MG63 (cell line): ENCODE data around the gene ASAH2. TPM values are rescaled to one million over a fixed set of nuclear protein-coding genes. Genes with fewer than 3 reads are reported as not detected.
"Not testable (repeated sequence)": the region's sequence is repeated elsewhere in the genome, so short reads cannot be mapped to it uniquely, and the experiment has no call there.

ENCODE experiments used
- DNase-seq: peaks from one replicate; pipeline ENCODE4 v3.0.0-alpha.2; 2020
- H3K27me3 ChIP-seq: fragments of 250-450 bp; sonication (Bioruptor Pico); 2 replicates; pipeline ENCODE4 v1.5.1; 2020; ENCODE audit warnings: mild to moderate bottlenecking, moderate library complexity
- H3K36me3 ChIP-seq: fragments of 250-450 bp; sonication (Bioruptor Pico); 2 replicates; pipeline ENCODE4 v1.5.1; 2020; ENCODE audit warnings: mild to moderate bottlenecking, moderate library complexity
- H3K4me3 ChIP-seq: fragments of 250-450 bp; sonication (Bioruptor Pico); 2 replicates; pipeline ENCODE4 v1.5.1; 2020; ENCODE audit warnings: mild to moderate bottlenecking, moderate library complexity
- H3K9me3 ChIP-seq: fragments of 250-450 bp; sonication (Bioruptor Pico); 2 replicates; pipeline ENCODE4 v1.5.1; 2020; ENCODE audit warnings: mild to moderate bottlenecking, moderate library complexity
- total RNA-seq: library from RNA; depleted of rRNA; stranded (reverse); fragments of >200 nt; shearing (Covaris generic); gene quantifications from 2 replicates; pipeline ENCODE4 v1.2.3, GENCODE V29; 2014; ENCODE audit warnings: low replicate concordance

ASAH2 gene
- total RNA-seq, 1 experiment from 2014 or later = 0.76 TPM

DNA sequence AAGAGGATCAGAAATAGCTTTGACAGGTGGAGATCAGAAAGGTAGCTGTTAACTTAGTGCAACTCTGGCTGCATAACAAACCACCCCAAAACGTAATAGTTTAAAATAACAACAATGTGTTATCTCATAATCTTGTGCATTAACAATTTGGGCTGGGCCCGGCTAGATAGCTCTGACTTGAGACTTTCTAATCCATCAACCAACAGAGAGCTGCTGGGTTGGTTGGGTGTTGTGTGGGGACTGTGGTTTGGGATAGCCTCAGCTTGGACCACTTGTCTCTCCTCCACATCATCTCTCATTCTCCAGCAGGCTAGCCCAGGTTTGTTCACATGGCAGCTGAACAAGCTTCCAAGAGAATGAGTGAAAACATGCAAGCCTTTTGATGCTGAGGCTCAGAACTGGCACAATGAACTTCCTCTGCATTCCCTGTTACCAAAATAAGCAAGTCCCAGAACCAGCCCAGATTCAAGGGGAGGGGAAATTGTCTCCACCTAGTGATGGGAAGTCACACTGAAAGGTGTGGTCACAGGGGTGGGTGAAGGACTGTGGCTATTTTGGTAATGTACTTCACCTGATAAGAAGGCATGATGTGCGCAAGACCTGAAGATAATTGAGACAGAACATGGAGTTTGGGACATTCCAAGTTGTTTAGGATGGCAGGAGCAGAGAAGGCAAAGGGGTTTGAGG is 20.4 kb upstream of the ASAH2 start:
- no peaks in the 10 kb centered on the region for H3K27me3 ChIP-seq
- no peaks in the 10 kb centered on the region for H3K9me3 ChIP-seq
- DNase-seq = no peak
- H3K4me3 ChIP-seq = no peak overlapping the region
- no peaks in the 10 kb centered on the region for H3K36me3 ChIP-seq

DNA sequence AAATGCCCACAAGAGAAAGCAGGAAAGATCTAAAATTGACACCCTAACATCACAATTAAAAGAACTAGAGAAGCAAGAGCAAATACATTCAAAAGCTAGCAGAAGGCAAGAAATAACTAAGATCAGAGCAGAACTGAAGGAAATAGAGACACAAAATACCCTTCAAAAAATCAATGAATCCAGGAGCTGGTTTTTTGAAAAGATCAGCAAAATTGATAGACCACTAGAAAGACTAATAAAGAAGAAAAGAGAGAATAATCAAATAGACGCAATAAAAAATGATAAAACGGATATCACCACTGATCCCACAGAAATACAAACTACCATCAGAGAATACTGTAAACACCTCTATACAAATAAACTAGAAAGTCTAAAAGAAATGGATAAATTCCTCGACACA is 16.6 kb upstream of the ASAH2 start:
- H3K4me3 ChIP-seq, H3K27me3 ChIP-seq, DNase-seq, H3K36me3 ChIP-seq, H3K9me3 ChIP-seq: not testable (repeated sequence)

- not testable (repeated sequence) for DNase-seq, H3K27me3 ChIP-seq, H3K36me3 ChIP-seq, H3K9me3 ChIP-seq, H3K4me3 ChIP-seq
Observed at GRCh38 chr10:50262625-50263024, 11.3 kb upstream of the ASAH2 start.

DNA sequence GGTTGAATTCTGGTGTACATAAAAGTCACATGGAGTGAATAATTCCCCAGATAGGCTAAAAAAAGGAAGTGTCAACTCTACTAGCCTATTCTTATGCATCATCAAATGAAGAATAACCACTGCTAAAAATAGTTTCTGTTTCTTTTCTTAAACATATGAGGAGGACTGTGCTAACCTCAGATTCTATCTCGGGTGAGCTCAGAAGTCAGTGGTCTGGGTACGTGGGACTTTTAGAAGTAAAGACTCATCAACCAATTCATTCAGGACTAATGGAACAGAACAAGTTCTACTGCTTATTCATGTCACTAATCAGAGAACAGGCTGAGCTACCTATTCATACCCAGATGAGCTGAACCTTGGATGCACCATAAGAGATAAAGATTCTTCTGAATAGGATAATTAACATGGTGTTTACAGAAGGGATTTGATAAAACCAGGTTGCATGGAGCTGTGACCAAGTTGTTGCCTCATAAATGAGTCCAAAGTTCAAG is 9.5 kb upstream of the ASAH2 start:
- no peak for DNase-seq
- Histone ChIP-seq H3K4me3 (no peak overlapping the region), H3K27me3 (peaks cover 5% of the 10 kb centered on the region), H3K9me3 (no peaks in the 10 kb centered on the region), H3K36me3 (no peaks in the 10 kb centered on the region)

DNA sequence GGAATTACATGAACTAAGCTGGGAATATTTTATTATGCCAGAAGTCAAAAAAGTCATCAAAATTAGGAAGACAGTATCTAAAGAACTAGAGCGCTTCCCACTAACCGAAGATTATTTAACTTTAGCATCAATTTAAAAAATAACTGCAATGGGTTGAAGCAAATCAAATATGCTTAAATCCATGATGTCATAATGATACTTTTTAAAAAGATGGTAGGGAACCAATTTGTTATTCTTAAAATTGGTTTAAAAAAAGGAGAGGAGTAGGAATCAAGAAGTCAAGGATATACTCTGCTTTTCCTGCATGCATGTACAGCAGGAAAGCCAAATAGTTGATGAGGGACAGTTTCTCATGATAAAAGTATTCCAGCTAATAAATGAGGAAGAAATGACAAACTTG is 3.2 kb upstream of the ASAH2 start:
- H3K36me3 ChIP-seq = no peaks in the 10 kb centered on the region
- H3K9me3 ChIP-seq = no peaks in the 10 kb centered on the region
- DNase-seq = no peak
- no peak overlapping the region for H3K4me3 ChIP-seq
- H3K27me3 ChIP-seq = peaks cover 14% of the 10 kb centered on the region

GRCh38 chr10:50250096-50250854 is 1.0 kb downstream of the ASAH2 start:
- DNase-seq = no peak
- Histone ChIP-seq H3K4me3 (no peak overlapping the region), H3K27me3 (peaks cover 9% of the 10 kb centered on the region), H3K36me3 (no peaks in the 10 kb centered on the region), H3K9me3 (no peaks in the 10 kb centered on the region)

DNA sequence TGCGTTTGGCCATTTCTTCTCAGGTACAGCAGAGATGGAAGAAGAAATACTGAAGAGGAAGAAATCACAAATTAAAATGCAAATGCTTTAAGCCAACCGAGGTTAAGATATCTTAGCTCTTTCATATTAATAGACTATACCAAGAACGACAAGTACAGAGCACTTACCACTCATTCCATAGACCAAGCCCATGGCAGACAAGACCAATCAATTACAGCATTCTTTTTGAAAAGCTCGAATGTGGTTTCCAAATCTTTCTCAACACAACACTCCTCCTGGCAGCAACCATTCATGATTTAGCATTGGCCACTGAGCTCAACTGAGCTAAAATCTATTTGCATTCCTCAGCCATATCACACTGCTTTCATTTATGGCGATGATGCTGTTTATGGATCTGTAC is 2.7 kb downstream of the ASAH2 start:
- H3K27me3 ChIP-seq = peaks cover 4% of the 10 kb centered on the region; the same call in 1 of the 2 replicates
- no peaks in the 10 kb centered on the region for H3K9me3 ChIP-seq
- DNase-seq = no peak
- no peak overlapping the region for H3K4me3 ChIP-seq
- H3K36me3 ChIP-seq = no peaks in the 10 kb centered on the region

DNA sequence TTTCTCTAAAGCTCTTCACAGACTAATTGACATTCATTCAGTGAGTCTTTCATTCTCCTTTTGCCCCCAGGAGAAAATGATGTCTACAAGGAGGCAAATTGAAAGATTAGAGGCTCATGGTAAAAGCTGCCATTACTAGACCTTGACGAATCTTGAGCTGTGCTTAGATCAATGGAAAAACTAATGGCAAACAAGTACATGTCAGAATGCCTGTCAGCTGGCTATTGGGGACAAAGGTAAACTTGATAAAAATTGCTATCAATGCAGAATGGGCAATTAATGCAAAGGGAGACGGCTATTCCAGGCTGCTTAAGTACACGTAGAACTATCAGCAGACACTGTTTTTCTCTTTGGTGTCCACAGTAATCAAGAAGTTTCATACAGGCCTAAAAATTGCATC is 3.3 kb downstream of the ASAH2 start:
- Histone ChIP-seq H3K9me3 (no peaks in the 10 kb centered on the region), H3K4me3 (no peak overlapping the region), H3K27me3 (peaks cover 4% of the 10 kb centered on the region; the same call in 1 of the 2 replicates), H3K36me3 (no peaks in the 10 kb centered on the region)
- no peak for DNase-seq

GRCh38 chr10:50244201-50244600 is 7.1 kb downstream of the ASAH2 start:
- Histone ChIP-seq H3K4me3 (no peak overlapping the region), H3K36me3 (no peaks in the 10 kb centered on the region), H3K27me3 (peaks cover 2% of the 10 kb centered on the region; the same call in 1 of the 2 replicates), H3K9me3 (no peaks in the 10 kb centered on the region)
- DNase-seq = no peak

- no peak for DNase-seq
- H3K9me3 ChIP-seq = no peaks in the 10 kb centered on the region
- H3K27me3 ChIP-seq = peaks cover 7% of the 10 kb centered on the region; the same call in 1 of the 2 replicates
- no peak overlapping the region for H3K4me3 ChIP-seq
- no peaks in the 10 kb centered on the region for H3K36me3 ChIP-seq
Observed at GRCh38 chr10:50242777-50243176, 8.5 kb downstream of the ASAH2 start.

DNA sequence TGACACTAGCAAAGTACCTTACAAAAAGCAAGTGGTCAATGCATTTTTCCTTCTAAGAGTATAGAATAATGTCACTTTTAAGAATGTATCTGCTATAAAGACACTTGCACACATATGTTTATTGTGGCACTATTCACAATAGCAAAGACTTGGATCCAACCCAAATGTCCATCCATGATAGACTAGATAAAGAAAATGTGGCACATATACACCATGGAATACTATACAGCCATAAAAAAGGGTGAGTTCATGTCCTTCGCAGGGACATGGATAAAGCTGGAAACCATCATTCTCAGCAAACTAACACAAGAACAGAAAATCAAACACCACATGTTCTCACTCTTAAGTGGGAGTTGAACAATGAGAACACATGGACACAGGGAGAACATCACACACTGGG is 9.8 kb downstream of the ASAH2 start:
- not testable (repeated sequence) for H3K27me3 ChIP-seq, DNase-seq, H3K36me3 ChIP-seq, H3K9me3 ChIP-seq, H3K4me3 ChIP-seq

- H3K27me3 ChIP-seq = peaks cover 8% of the 10 kb centered on the region; the same call in 1 of the 2 replicates
Observed at GRCh38 chr10:50234486-50234885, 16.8 kb downstream of the ASAH2 start.

GRCh38 chr10:50232261-50232639 is 19.1 kb downstream of the ASAH2 start:
- peaks cover 3% of the 10 kb centered on the region; the same call in 1 of the 2 replicates for H3K27me3 ChIP-seq
- no peaks in the 10 kb centered on the region for H3K36me3 ChIP-seq

More at GRCh38 chr10:50234486-50234885, 16.8 kb downstream of the ASAH2 start:
- H3K9me3 ChIP-seq = no peaks in the 10 kb centered on the region
- no peak for DNase-seq
- H3K4me3 ChIP-seq = no peak overlapping the region
- H3K36me3 ChIP-seq = no peaks in the 10 kb centered on the region

DNA sequence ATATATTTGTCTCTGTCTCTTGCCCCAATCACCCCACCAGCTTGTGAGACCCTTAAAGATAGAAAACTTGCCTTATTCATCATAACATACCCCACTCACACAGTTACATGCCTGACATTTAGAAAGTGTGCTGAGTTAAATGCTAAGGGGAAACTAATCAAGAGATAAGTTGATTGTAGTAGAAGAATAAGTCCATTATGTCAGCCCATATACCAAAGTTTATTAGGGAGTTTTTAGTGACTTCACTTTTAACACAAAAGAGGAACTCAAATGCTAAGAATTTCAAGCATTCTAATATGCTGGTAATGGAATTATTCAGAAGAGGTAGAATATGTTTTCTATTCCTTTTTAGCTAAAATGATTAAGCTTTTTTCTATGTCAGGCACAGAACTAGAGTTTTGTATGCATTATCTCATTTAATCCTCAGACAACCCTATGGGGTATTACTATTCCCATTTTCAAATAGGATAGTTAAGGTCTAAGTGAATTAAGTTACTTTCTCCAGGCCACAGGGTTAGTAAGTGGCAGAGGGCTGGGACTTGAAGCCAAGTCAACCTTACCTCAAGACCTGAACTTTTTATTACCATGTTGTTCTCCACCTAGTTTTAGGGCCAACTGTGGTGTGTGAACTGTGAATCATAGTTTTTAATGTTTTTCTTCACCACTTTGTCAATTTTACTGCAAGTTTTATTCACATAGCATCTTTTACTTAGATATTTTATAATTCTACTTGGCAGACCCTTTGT is 19.6 kb downstream of the ASAH2 start:
- Histone ChIP-seq H3K9me3 (no peaks in the 10 kb centered on the region), H3K36me3 (no peaks in the 10 kb centered on the region), H3K4me3 (no peak overlapping the region), H3K27me3 (peaks cover 3% of the 10 kb centered on the region; the same call in 1 of the 2 replicates)
- DNase-seq = no peak

More at GRCh38 chr10:50232261-50232639, 19.1 kb downstream of the ASAH2 start:
- no peaks in the 10 kb centered on the region for H3K9me3 ChIP-seq
- no peak for DNase-seq
- no peak overlapping the region for H3K4me3 ChIP-seq

DNA sequence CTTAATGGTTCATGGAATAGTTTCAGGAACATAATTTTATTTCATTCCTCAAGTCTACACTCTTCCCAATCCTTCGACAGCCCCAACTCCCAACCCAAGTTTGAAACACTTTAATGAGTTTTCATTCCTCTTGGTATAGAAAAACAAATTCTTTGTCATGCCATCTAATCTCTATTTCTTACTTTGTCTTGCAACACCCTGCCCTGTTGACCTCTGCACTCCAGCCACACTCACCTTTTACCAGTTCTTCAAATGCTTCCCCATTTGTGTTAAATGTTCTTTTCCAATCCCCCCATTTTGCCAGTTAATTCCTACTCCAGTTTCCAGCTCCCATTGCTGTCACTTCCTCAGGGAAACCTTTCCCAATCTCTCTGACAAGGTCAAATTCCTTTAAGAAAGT is 21.9 kb downstream of the ASAH2 start:
- Histone ChIP-seq H3K36me3 (no peaks in the 10 kb centered on the region), H3K9me3 (no peaks in the 10 kb centered on the region), H3K4me3 (no peak overlapping the region), H3K27me3 (no peaks in the 10 kb centered on the region; the same call in 1 of the 2 replicates)
- DNase-seq = no peak

GRCh38 chr10:50228672-50229071 is 22.6 kb downstream of the ASAH2 start:
- no peaks in the 10 kb centered on the region for H3K27me3 ChIP-seq
- DNase-seq = no peak
- no peaks in the 10 kb centered on the region for H3K9me3 ChIP-seq
- H3K4me3 ChIP-seq = no peak overlapping the region
- H3K36me3 ChIP-seq = no peaks in the 10 kb centered on the region

- Histone ChIP-seq H3K9me3 (no peaks in the 10 kb centered on the region), H3K27me3 (no peaks in the 10 kb centered on the region), H3K4me3 (no peak overlapping the region), H3K36me3 (no peaks in the 10 kb centered on the region)
- DNase-seq = no peak
Observed at GRCh38 chr10:50226610-50227009, 24.7 kb downstream of the ASAH2 start.
